ENCODE measurements around the gene ARAP2.

GRCh38 chr4:36283912-36284465, 39.7 kb upstream of the ARAP2 start:
- TF ChIP-seq POLR2A (IDR thresholded peaks at IDR 0.05) (no peak), CTCF (IDR thresholded peaks at IDR 0.05) (no peak), EP300 (IDR thresholded peaks at IDR 0.05) (no peak)
